DMS79 treated with DMSO at 0.1 percent for 48 hours (cell line): Measurements from ENCODE around the gene USP37.

Experiments
- DNase-seq: peaks from one replicate; lab custom pipeline; 2025; lab: John Stamatoyannopoulos, UW

The USP37 gene

GRCh38 chr2:218477247-218477646 lies 90.9 kb downstream of the USP37 start:
- DNase-seq: no peak

- DNase-seq: no peak
These were observed 91.5 kb downstream of the USP37 start for GRCh38 chr2:218476676-218477075.

- no peak for DNase-seq
These were observed 93.6 kb downstream of the USP37 start for GRCh38 chr2:218474527-218474926.

GRCh38 chr2:218472988-218473387 lies 95.2 kb downstream of the USP37 start:
- DNase-seq: no peak

GRCh38 chr2:218471982-218472381 lies 96.2 kb downstream of the USP37 start:
- DNase-seq: no peak

- no peak for DNase-seq
These were observed 97.1 kb downstream of the USP37 start for GRCh38 chr2:218471036-218471435.

GRCh38 chr2:218470448-218470847 lies 97.7 kb downstream of the USP37 start:
- no peak for DNase-seq

GRCh38 chr2:218465987-218466633 lies 102.0 kb downstream of the USP37 start:
- no peak for DNase-seq

GRCh38 chr2:218458598-218458997 lies 109.6 kb downstream of the USP37 start:
- no peak for DNase-seq

- no peak for DNase-seq
These were observed 111.3 kb downstream of the USP37 start for GRCh38 chr2:218456849-218457248.

GRCh38 chr2:218452079-218452478 lies 116.1 kb downstream of the USP37 start:
- DNase-seq: no peak

GRCh38 chr2:218448934-218449333 lies 119.2 kb downstream of the USP37 start:
- DNase-seq: no peak

GRCh38 chr2:218447072-218447471 lies 121.1 kb downstream of the USP37 start:
- no peak for DNase-seq

GRCh38 chr2:218446547-218446946 lies 121.6 kb downstream of the USP37 start:
- no peak for DNase-seq

- DNase-seq: no peak
These were observed 122.5 kb downstream of the USP37 start for GRCh38 chr2:218445602-218446001.

GRCh38 chr2:218444692-218445357 lies 123.3 kb downstream of the USP37 start:
- DNase-seq: no peak

- DNase-seq: no peak
These were observed 129.6 kb downstream of the USP37 start for GRCh38 chr2:218438596-218438995.

- DNase-seq: no peak
These were observed 130.2 kb downstream of the USP37 start for GRCh38 chr2:218437969-218438368.

- no peak for DNase-seq
These were observed 131.2 kb downstream of the USP37 start for GRCh38 chr2:218436992-218437391.

GRCh38 chr2:218435003-218435982 lies 132.9 kb downstream of the USP37 start:
- no peak for DNase-seq

GRCh38 chr2:218434456-218434855 lies 133.7 kb downstream of the USP37 start:
- DNase-seq: no peak

GRCh38 chr2:218432676-218433365 lies 135.3 kb downstream of the USP37 start:
- no peak for DNase-seq
